ENCODE results near the gene GPR107. TPM values are rescaled to one million over a fixed set of nuclear protein-coding genes. Genes with fewer than 3 reads are reported as not detected.

GPR107 gene
- total and polyA plus RNA-seq, 2 of the 8 experiments (the other 6 are each of a cell fraction or from before 2014, with no cell fraction given) = 19.3 to 30.7 TPM

DNA sequence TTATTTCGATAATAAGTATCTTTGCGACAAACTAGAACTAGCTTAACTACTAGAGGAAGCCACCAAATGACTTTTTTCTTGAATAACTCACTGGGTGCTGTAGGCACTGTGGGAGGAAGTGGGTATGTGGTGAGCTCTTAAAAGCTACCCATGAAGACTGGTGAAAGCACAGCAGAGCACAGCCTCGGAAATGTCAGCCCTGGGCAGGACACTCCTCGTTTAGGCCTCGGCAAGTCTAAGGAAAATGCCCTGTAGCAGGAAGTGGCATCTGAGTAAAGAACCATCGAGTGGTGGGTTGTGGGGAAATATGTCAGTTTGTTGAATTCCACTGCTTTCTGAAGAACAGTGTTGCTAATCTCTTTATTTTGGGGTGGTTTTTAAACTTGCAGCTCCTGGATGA, 74.5 kb downstream of the GPR107 start:
- Histone ChIP-seq H3K4me2 (ENCODE audit: insufficient read depth in 1 of 2, low read depth in 2 of 2, low read length in 2 of 2) (no peak overlapping the region), H3K18ac (ENCODE audit: extremely low read depth, low read length) (no peak overlapping the region), H4K8ac (ENCODE audit: extremely low read depth, insufficient read depth, low read length) (no peak overlapping the region), H3K56ac (replicated peaks; ENCODE audit: insufficient read length, low read depth, low read length) (no peak overlapping the region), H3K36me3 (ENCODE audit: control insufficient read depth in 2 of 4, insufficient read depth in 4 of 4, low read length in 3 of 4) (peaks cover 0 to 21% (median 7%) of the 10 kb centered on the region in 4 experiments; a peak in 5 of 8 replicates), H4K20me1 (replicated peaks in 1 of 2; ENCODE audit: control insufficient read depth in 1 of 2, insufficient read depth in 2 of 2, low read length in 2 of 2) (no peaks in the 10 kb centered on the region), H2BK15ac (ENCODE audit: low read length) (no peak overlapping the region), H3K27ac (ENCODE audit: low read depth, low read length) (no peak overlapping the region), H3K27me3 (replicated peaks in 1 of 4; ENCODE audit: control insufficient read depth in 3 of 4, extremely low read depth in 1 of 4, insufficient read depth in 3 of 4, low read length in 3 of 4) (peaks cover 0 to 1% (median 0%) of the 10 kb centered on the region in 4 experiments; a peak in 1 of 7 replicates), H2BK120ac (replicated peaks; ENCODE audit: low read depth, low read length) (no peak overlapping the region), H2AFZ (ENCODE audit: low read length) (no peak overlapping the region), H4K5ac (ENCODE audit: insufficient read length, low read depth, low read length) (no peak overlapping the region), H3K4me3 (ENCODE audit: extremely low read depth in 1 of 4, insufficient read depth in 2 of 4, low read depth in 3 of 4, low read length in 4 of 4) (no peak overlapping the region), H2BK12ac (ENCODE audit: low read depth, low read length) (no peak overlapping the region), H3K23me2 (ENCODE audit: low read depth, low read length) (no peaks in the 10 kb centered on the region), H3K4me1 (replicated peaks in 1 of 4; ENCODE audit: control insufficient read depth in 3 of 4, insufficient read depth in 4 of 4, low read length in 3 of 4) (peaks cover 0 to 3% (median 0%) of the 10 kb centered on the region in 4 experiments; a peak in 1 of 7 replicates), H3K79me2 (ENCODE audit: control insufficient read depth in 1 of 2, insufficient read depth in 2 of 2, low read length in 2 of 2) (no peaks in the 10 kb centered on the region), H3K14ac (ENCODE audit: insufficient read length) (no peak overlapping the region), H2AK5ac (ENCODE audit: low read depth, low read length) (no peak overlapping the region), H3K9ac (replicated peaks in 1 of 4; ENCODE audit: extremely low read depth in 1 of 4, low read depth in 3 of 4, low read length in 3 of 4) (no peak overlapping the region), H3K79me1 (ENCODE audit: low read depth, low read length) (no peaks in the 10 kb centered on the region; the same call in 1 of the 2 replicates), H2BK20ac (ENCODE audit: low read length) (no peak overlapping the region), H4K91ac (replicated peaks; ENCODE audit: insufficient read length, low read length) (no peak overlapping the region), H3K9me3 (ENCODE audit: insufficient read depth in 2 of 2, low read depth in 1 of 2, low read length in 1 of 2) (no peaks in the 10 kb centered on the region), H3K23ac (ENCODE audit: insufficient read length) (no peak overlapping the region), H3K4ac (replicated peaks; ENCODE audit: insufficient read length, low read depth, low read length) (no peak overlapping the region), H2BK5ac (ENCODE audit: low read depth, low read length) (no peak overlapping the region)
- DNase-seq (ENCODE audit: low read depth in 1 of 2, low spot score in 2 of 2) = no peak
- 92% methylated on average over 6 of the region's 6 CpGs; no CpG with 5 or more reads in 1 of the 2 experiments for WGBS, 2 experiments (ENCODE audit: extremely low coverage in 1 of 2, insufficient coverage in 1 of 2, insufficient read length in 1 of 2, insufficient replicate concordance in 2 of 2, low coverage in 1 of 2, low lambda C conversion rate in 2 of 2, missing lambda C conversion rate in 1 of 2)
- FAIRE-seq = no peak
- POLR2A ChIA-PET (ENCODE audit: partially characterized antibody) = no interaction called here
- CTCF ChIA-PET (ENCODE audit: partially characterized antibody) = interaction anchor here (1.0 kb wide), 1 partner anchor 18 kb away, joined by 3 read pairs; no protein-coding TSS in a partner anchor
- TF ChIP-seq NRF1 (IDR thresholded peaks at IDR 0.05; ENCODE audit: low read depth, low read length) (no peak), POLR2AphosphoS5 (IDR thresholded peaks at IDR 0.05; ENCODE audit: low read depth, low read length) (no peak), TEAD4 (IDR thresholded peaks at IDR 0.05; ENCODE audit: low read depth, low read length) (no peak), SIN3A (conservative IDR thresholded peaks at IDR 0.05 in 1 of 2, IDR thresholded peaks at IDR 0.05 in 1 of 2; ENCODE audit: low read depth in 1 of 2, low read length in 2 of 2) (no peak), ASH2L (IDR thresholded peaks at IDR 0.05; ENCODE audit: low read length) (no peak), SIRT6 (IDR thresholded peaks at IDR 0.05; ENCODE audit: low read length) (no peak)
- TF ChIP-seq, protein P1, sequence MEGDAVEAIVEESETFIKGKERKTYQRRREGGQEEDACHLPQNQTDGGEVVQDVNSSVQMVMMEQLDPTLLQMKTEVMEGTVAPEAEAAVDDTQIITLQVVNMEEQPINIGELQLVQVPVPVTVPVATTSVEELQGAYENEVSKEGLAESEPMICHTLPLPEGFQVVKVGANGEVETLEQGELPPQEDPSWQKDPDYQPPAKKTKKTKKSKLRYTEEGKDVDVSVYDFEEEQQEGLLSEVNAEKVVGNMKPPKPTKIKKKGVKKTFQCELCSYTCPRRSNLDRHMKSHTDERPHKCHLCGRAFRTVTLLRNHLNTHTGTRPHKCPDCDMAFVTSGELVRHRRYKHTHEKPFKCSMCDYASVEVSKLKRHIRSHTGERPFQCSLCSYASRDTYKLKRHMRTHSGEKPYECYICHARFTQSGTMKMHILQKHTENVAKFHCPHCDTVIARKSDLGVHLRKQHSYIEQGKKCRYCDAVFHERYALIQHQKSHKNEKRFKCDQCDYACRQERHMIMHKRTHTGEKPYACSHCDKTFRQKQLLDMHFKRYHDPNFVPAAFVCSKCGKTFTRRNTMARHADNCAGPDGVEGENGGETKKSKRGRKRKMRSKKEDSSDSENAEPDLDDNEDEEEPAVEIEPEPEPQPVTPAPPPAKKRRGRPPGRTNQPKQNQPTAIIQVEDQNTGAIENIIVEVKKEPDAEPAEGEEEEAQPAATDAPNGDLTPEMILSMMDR (IDR thresholded peaks at IDR 0.05; ENCODE audit: control extremely low read depth in 1 of 3, insufficient read depth in 1 of 3, low read depth in 1 of 3, low read length in 3 of 3) = no peak
